Activated gamma-delta T cell treated with Interleukin-2 at 50 U/mL for 16 hours (primary cell): ENCODE data around the gene SLC10A7.
"Not testable (repeated sequence)": the region's sequence is repeated elsewhere in the genome, so short reads cannot be mapped to it uniquely, and the experiment has no call there.

ENCODE experiments used
- DNase-seq: peaks from one replicate; pipeline ENCODE4 v3.0.0-alpha.2; 2020

The SLC10A7 gene

GRCh38 chr4:146436423-146437162, 85.1 kb downstream of the SLC10A7 start:
- no peak for DNase-seq

- no peak for DNase-seq
Observed at GRCh38 chr4:146435962-146436361, 85.8 kb downstream of the SLC10A7 start.

- DNase-seq = no peak
Observed at GRCh38 chr4:146432065-146432464, 89.7 kb downstream of the SLC10A7 start.

GRCh38 chr4:146428298-146428697, 93.4 kb downstream of the SLC10A7 start:
- DNase-seq = no peak

- no peak for DNase-seq
Observed at GRCh38 chr4:146417822-146418221, 103.9 kb downstream of the SLC10A7 start.

GRCh38 chr4:146415829-146416228, 105.9 kb downstream of the SLC10A7 start:
- no peak for DNase-seq

GRCh38 chr4:146407669-146408084, 114.1 kb downstream of the SLC10A7 start:
- no peak for DNase-seq

- DNase-seq = no peak
Observed at GRCh38 chr4:146407257-146407656, 114.5 kb downstream of the SLC10A7 start.

- DNase-seq = no peak
Observed at GRCh38 chr4:146401274-146401673, 120.5 kb downstream of the SLC10A7 start.

- no peak for DNase-seq
Observed at GRCh38 chr4:146398896-146399445, 122.8 kb downstream of the SLC10A7 start.

- DNase-seq = no peak
Observed at GRCh38 chr4:146398404-146398803, 123.3 kb downstream of the SLC10A7 start.

GRCh38 chr4:146389561-146389960, 132.2 kb downstream of the SLC10A7 start:
- DNase-seq = no peak

GRCh38 chr4:146382194-146382593, 139.5 kb downstream of the SLC10A7 start:
- DNase-seq = no peak

- DNase-seq = no peak
Observed at GRCh38 chr4:146381263-146381872, 140.4 kb downstream of the SLC10A7 start.

- no peak for DNase-seq
Observed at GRCh38 chr4:146379744-146380143, 142.0 kb downstream of the SLC10A7 start.

GRCh38 chr4:146371812-146372211, 149.9 kb downstream of the SLC10A7 start:
- no peak for DNase-seq

- no peak for DNase-seq
Observed at GRCh38 chr4:146370841-146371240, 150.9 kb downstream of the SLC10A7 start.

GRCh38 chr4:146369446-146369845, 152.3 kb downstream of the SLC10A7 start:
- DNase-seq = no peak

GRCh38 chr4:146368209-146368608, 153.5 kb downstream of the SLC10A7 start:
- no peak for DNase-seq

GRCh38 chr4:146367347-146367746, 154.4 kb downstream of the SLC10A7 start:
- no peak for DNase-seq

- DNase-seq = no peak
Observed at GRCh38 chr4:146359771-146360170, 162.0 kb downstream of the SLC10A7 start.

- DNase-seq = not testable (repeated sequence)
Observed at GRCh38 chr4:146350114-146350513, 171.6 kb downstream of the SLC10A7 start.

- DNase-seq = no peak
Observed at GRCh38 chr4:146349306-146349705, 172.4 kb downstream of the SLC10A7 start.

- DNase-seq = no peak
Observed at GRCh38 chr4:146347822-146348221, 173.9 kb downstream of the SLC10A7 start.
